CD1c-positive myeloid dendritic cell (primary cell): ENCODE data around the gene ANKS1A.

Source experiments
- DNase-seq: peaks from one replicate; pipeline ENCODE4 v3.0.0-alpha.2; 2016; ENCODE audit errors: extremely low spot score

The ANKS1A gene

DNA sequence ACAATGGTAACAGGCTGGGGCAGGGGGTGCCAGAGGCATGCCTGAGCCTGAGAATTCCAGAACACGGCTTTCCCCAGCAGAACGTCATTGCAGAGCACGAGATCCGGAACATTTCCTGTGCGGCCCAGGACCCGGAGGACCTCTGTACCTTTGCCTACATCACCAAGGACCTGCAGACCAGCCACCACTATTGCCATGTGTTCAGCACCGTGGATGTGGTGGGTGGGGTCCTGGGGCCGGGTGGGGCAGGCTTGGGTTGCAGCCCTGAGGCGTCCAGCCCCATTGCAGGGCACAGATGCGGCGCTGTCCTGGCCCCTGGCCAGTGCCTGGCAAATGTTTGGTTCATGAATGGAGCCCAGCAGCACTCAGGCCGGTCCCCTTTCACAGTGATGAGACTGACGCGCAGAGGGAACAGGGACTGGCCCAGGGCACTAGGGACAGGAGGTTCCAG, 195.0 kb downstream of the ANKS1A start:
- no peak for DNase-seq

DNA sequence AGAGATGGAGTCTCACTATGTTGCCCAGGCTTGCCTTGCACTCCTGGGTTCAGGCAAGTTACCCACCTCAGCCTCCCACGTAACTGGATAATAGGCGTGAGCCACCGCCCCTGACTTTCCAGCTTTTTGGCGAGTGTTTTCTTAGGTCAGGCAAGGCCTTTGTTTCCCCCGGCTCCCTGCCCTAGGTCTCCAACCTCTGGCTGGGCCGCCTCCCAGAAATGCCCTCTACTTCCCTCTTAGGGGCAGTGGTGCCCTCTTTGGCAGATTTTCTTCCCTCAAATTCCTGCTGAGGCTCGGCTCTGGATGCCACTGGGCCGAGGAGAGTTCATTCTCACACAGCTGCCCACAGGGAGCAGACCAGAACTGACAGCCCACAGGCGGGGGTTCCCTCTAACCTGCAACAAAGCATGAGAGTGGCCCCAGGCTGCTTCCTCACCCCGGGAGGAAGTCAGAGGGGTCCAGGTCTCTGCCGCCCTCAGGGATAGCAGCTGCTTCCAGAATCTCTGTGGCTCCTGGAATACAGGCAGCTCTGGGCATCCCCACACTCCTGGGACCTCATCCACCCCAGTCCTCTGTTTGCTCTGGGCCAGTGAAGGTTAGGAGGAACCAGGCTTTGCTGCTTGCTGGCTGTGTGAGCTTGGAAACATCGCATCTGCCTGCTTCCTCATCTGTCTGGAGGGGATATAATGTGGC, 195.6 kb downstream of the ANKS1A start:
- DNase-seq = no peak

DNA sequence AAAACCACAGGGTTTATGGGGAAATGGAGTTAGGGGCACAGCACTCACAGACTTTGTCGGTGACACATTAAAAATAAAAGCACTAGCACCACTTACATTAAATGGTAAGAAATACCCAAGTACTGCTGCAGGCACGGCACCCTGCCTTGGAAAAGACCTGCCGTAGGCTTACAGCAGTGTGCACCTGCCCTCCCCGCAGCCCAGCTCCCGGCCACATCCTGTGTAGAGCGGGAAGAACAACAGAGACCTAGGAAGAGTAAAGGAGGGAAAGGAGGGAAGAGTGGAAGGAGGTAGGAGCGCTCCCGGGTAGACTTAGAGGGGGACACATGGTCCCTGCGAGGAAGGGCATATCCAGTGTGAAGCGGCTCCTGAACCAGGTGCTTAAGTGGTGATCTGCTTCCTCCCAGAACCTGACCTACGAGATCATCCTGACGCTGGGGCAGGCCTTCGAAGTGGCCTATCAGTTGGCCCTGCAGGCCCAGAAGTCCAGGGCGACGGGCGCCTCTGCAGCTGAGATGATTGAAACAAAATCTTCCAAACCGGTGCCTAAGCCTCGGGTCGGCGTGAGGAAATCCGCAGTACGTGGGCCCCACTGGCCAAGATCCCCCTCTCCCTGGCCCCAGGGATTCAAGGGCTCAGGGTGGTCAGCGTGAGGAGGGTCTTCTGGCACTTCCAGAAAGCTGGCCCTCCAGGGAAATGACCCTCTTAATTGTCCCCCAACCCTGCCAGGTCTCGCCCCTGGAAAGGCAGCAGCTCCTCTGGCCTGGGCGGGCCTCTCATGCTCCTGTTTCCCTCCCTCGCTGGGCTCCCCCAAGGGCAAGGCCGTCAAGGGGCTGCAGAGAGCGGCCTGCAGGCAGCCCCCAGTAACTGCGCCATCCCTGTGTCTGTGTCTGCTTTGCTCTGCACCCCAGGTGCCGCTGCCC, 196.6 kb downstream of the ANKS1A start:
- no peak for DNase-seq

DNA sequence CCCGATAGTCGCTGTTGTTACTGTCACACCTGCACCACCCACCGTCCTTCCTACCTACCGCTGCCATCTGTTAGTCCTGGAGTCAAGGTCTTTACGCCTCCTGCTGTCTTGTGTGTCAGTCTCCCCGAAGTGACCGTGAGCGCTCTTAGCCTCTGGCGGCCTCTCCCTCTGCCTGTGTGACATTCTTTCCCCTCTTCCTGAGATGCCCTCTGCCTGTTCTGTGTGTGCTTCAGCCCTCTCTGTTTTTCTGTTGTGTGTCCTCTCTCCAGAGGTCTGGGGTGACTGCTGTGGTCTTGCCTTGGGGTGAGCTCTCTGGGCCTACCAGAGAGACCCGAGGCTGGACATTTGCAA, 197.2 kb downstream of the ANKS1A start:
- DNase-seq = no peak

DNA sequence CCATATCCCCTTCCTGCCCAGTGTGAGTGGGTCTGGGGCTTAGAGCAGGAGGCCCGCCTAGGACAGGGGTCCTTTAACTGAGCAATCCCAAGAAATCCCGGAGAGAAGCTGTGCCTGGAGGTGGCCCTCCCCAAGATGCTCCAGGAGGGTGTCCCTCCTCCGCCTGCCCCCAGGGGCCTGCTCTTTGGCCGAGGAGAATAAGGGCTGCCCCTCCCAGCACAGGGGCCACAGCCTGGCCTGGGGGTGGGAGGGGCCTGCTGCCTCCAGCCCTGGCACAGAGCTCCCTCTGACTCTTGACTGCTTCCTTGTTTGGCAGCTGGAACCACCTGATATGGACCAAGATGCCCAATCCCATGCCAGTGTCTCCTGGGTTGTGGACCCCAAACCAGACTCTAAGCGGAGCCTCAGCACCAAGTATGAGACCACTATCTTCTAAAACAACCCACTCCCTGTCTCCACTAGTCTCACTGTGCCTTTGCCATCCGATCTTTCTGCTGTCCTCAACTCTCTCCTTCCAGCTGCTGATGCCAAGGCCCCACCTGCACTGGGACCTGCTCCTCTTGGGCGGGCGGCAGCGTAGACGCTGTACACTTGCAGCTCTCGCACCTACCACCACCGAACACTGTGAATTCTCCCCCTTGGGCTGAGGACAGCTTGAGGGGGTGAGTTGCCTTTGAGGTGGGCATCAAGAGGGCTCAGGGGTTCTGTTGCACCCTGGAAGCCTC, 197.7 kb downstream of the ANKS1A start:
- DNase-seq = no peak

DNA sequence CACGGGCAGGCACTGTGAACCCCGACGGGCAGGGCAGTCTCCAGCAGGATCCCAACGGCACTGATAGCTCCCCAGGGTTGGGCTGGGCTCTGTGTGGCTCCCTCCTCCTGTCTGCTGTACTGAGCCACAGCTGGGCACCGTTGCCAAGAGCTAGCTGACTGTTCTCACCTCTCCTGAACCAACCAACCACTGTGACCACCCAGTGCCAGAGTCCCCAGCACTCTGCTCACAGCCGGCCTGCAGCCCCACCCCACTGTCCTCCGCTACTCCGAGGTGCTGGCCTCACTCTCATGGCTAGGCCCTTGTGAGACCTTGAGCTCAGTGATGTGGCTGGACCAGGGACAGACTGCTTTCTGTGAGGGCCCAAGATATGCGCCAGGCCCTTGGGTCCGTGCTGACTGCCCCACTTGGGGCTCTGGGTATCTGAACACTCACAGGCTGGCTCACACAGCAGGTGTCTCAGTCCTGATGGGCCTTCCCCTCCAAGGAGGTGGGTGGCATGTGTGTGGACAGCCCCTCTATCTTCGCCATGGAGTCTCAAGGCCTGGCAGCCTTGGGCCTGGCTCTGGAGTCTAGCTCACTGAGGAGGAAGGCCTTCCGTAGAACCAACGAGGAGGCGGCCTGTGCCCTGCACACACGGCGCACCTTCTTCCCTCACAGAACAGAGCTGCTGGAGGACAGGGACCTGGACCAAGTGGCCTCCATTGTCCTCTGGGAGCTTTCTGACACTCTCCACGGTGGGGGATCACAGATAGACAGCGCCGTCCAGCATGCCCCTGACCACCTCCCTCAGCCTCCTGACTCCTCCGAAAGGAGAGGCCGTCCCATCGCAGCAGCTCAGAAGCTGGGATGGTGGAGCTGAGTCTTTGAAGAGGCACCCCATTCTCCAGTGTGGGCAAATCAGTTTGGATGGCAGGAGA, 198.6 kb downstream of the ANKS1A start:
- DNase-seq = no peak

DNA sequence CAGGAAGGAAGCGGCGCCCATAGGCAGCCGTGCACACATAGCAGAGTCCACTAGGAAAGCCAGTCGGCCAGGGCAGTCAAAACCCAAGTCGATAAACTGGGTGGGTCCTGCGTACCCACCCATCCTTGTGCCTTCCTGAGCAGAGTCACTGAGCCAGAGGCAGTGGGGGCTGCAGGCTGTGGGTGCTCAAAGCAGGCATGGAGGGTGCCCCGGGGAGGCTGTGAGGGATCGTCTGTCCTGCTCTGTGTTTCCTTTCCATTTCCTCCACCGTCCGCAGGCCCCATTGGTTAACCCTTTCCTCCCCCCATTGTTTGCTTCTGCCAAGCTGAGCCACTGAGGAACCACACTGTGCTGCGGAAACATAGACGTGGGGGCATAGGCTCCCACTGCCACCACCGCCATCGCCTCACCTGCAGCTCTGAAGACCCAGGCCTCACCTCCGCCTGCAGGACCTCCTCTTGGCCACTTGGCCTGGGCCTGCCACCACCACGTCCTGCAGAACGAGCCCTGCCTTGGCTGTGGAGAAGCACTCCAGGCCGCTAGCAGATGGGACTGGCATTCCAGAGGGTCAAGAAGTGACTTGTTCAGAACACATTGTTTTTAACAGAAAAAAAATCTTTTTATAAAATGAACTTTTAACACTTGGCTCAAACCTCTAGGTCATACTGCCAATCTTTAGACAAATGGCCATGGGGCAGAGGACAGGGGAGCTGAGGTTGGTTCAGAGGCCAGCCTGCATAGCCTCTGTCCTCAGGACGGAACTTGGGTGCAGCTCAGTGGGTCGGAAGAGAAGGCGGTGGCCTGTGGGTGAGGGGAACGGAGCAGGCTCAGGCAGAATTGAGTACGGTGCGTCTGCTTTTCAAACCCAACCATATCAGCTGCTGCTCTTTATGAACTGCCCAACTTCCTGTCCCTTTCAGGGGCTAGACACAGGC, 199.5 kb downstream of the ANKS1A start:
- no peak for DNase-seq

DNA sequence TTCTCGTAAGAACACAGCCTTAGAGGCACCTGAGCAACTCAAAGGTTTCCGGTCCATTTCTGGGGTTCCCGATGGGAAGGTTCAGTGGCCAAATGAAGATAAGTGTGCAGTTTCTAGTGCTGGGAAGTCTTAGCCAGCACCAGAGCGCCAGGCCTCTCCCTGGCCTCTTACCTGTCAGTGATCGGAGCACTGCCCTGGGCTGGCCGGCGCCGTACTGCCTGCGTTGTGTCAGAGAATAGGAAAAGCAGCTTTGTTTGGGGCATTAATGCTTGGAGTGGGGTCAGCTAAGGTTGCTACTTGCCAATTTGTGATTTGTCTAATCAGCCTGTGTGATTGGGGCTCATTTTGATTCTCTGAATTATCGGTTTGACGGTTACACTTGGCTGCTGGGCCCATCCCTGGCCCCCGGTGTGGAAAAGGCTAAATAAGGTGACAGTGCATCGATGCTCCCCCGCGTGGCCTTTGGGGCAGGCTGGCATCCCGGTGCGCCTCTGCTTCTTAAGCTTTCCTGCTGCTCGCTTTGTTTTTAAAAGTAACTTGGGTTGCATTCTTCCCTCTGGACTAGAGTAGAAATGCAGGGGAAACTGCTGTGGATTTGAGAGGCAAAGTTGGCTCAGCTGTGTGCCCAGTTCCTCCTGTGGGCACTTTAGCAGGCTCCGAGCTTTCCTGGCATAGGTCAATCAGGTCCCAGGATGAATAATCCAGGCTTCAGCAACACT, 200.3 kb downstream of the ANKS1A start:
- DNase-seq = no peak

DNA sequence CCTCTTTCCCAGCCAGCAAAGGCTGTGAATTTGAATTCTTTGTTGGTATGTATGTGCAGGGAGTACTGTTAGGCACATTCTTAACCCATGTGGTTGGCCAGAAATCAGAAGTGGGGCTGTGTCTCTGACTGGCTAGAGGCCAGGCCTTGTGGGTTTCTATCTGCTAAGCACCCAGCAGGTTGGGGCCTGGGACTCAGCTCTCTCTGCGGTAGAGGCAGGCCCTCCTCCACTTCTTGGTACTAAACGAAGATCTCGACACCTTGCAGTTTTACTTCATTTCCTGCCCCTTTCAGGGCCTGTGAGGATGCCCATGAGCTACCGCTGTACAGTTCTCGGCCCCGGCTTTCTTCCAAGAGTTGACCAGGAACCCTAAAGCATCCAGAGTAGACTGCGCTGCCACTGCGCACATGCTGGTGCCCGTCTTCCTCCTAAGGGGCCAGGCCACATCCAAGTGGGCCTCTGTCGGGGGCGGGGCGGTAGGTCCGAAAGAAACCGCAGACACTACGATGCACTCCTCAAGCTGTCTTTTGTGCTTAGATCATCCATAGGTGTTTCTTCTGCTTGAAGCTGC, 201.0 kb downstream of the ANKS1A start:
- no peak for DNase-seq

DNA sequence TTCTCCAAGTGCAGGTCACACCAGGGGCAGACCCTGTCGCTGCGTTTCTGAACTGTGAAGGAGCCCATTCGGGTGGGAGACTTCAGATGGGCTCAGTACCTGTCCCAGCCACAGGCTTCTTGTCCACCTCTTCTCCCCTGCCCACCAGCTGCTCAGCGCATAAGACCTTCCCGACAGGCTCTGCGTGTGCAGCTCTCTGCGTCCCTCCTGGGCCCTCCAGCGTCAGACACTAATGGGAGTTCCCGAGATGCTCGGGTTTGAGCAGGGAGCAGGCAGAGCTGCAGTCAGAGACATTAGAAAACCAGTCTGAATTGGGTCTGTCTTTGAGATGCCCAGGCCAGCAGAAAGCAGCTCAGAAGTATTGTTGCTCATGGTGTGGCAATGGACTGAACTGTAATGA, 201.7 kb downstream of the ANKS1A start:
- DNase-seq = no peak

DNA sequence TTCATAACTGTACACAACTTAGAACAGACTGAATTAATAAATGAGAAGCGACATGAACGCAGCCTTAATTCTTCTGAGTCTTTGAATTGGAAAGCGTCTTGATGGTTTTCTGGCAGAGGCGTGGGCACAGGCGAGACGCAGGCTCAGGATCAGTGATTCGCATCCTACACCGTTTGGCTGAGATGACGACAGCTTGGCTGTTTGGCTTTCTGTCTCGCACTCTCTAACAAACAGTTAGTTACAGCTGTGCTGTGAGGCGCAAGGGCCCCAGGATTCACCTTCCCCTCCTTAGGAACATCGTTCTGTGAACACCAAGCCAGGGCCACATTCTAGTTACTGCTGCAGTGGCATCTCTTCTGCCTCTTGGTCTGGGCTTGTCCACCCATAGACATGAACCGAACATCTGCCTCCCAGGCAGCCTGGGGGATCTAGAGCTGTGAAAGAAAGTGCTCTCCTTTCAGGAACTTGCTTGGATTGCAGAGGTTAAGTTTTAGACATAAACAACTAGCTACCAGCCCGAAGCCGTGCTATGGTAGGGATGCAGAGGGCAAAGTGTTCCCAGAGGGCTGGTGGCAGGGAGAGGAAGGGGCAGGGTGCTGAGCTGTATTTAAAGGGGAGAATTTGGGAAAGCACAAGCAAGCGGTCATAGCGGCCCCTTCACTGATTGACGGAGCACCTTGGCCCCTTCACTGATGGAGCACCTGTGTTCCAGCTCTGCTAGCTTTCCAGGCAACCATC, 202.5 kb downstream of the ANKS1A start:
- DNase-seq = no peak

DNA sequence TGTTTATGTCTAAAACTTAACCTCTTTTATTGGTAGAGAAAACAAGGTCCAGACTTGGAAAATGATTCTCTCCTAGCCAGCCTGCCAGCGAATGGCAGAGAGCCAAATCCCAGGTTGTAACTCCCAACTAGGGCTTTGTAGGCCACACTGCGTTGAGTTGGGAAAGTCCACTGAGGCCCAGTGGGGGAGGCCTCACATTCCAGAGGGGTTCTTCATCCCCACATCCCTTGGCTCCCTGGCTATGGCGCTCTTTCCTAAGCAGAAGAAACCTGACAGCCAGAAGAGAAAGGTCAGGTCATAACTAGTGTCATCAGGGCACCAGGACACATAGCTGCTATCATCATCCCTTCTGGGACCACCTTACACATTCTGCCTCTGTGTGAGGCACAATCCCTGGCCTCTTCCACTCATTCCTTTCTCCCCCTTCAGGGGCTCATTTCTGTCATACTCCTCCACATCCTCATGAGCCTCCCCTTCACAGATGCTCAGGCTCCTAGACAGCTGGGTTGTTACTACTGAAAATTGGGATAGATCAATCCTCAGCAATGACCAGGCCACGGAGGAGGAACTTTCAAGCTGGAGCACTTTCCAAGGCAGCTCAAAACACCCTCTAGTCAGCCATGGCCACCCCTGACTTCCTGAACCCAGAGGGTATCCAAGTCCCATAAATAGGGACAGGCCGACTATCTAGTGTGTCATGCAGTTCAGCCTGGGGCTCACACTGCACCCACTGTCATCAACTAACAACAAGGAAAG, 203.5 kb downstream of the ANKS1A start:
- no peak for DNase-seq

DNA sequence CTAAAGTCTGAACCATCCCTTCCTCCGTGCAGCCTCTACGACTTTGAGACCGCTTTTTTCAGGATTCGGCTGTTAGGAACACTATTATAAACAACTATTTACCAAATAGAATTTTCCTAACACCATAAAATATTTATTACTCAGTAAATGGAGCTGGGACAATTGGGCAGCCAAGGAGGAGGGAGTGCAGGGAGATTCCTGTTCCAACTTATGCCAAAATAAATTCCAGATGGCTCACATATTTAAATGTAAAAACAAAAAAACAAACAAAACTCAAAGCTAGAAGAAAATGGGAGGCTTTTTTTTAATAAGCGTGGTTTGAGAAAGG, 204.0 kb downstream of the ANKS1A start:
- DNase-seq = no peak

DNA sequence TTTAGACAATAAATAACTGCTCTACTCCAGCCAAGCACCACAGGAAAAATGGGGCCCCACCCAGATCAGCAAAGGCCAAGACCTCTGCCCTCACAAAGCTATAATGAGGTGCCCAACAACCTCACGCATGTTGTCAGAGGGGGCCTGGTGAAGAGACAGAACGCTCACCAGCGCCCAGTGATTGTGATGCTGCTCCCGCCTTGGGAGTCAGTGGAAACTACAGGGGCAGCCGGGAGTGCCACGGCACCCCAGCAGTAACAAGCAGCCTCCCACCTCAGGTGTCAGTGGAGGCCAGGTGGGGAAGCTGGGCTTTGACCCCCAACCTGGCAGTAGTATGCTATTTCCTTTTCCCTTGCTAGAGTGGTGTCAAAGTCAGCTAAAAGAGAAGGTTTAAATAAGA, 204.7 kb downstream of the ANKS1A start:
- DNase-seq = no peak

DNA sequence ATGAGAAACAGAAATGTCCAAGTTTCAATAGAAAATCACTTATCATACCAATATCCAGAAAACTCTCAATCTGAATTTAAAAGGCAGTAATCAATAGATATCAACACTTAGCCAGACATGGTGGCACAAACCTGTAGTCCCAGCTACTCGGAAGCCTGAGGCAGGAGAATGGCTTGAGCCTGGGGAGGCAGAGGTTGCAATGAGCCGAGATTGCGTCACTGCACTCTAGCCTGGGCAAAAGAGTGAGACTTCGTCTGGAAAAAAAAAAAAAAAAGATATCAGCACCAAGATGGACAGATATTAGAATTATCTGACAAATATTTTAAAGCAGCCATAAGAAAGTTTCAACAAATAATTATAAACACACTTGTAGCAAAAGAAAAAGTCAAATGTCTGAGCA, 205.1 kb downstream of the ANKS1A start:
- DNase-seq = no peak

DNA sequence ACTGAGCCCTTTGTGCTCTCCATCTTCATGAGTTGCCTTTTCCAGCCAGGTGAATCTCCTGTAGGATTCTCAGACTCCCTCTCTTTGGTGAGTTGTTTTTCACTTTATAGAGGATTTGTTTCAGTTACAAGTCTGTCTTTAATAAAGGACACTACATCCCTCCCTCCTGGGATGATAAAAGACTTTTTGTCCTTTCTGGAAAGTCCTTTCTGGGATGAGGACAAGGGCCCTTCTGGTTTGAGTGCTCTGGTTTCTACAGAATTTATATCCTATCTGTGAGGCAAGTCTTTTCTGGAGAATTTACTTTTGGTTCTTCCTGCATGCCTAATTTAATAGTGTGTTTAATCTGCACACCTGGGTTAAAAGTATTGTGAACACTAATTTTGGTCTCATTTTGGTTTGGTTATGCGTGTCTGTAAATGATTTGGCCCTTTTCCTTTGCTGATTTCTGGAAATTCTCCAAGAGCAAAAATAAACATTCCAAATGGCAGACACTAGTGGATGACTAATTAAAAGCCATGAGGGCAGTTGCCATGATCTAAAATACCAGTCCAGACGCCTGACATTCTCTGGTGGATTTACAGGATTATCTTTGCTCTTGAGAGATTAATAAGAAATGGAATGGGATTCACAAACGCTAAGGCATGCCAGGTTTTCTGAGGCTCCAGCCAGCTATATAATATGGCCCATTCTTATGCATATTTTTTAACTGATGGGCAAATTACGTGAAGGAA, 207.2 kb downstream of the ANKS1A start:
- no peak for DNase-seq

DNA sequence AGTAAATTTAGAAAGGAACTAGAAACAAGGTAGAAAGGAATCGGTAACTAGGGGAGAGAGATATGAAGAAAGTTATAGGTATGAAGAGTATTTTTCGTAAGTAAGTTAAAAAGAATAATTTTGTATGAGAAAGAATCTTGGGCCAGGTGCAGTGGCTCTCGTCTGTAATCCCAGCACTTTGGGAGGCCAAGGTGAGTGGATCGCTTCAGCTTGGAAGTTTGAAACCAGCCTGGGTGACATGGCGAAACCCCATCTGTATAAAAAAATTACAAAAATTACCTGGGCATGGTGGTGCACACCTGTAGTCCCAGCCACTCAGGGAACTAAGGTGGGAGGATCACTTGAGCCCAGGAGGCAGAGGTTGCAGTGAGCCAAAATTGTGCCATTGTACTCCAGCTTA, 210.1 kb downstream of the ANKS1A start:
- DNase-seq = no peak
